ENCODE measurements around the gene GTF3C1.

Gene GTF3C1

DNA sequence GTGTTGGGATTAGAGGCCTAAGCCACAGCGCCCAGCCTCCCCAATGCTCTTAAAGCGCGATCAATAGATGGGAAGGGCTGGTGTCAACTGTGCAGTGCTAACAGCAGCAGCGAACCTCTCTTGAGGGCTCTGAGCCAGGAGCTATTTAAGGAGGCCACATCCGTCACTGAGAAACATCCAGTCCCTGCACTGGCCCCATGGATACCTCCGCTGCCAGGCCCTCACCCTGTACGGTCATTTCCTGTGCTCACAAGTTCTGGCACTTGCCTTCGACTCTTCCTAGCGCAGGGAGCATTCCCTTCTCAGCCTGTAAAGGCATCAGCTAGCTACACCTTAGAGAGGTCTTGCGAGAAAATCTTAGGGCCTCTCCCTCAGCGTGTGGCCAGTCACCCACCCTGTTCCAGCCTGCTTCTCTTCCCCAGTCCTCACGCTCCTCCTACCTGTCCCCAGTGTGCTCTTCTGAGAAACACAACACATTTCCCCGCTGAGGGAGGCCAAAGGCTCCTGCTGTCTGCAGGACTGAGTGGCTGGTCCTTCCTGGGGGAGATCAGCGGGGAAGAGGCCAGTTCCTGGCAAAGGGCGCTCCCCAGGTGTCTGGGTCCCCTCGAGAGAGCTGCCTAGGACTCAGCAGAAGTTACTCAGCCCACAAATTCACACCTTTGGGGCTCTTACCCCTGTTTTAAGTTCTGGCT lies 28.6 kb downstream of the GTF3C1 start:
- DNase-seq (ENCODE audit: low read depth in 2 of 2) = no peak

DNA sequence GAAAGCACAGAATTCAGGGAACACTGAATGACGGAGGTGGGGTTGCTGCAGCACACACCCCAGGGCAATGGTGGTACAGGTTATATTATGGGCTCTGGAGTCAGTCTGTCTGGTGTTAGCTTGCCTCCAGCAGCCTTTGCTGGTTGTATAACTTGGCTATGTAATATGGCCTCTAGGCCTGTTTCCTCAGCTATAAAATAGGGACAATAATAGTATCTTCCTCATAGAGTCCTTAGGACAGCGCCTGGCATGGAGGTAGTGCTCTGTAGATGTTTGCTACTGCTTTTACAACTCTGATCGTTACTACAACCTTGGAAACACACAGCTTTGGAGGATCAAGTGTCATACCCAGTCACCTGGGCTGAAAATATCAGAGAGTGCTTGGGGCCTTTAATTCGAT lies 31.5 kb downstream of the GTF3C1 start:
- DNase-seq (ENCODE audit: low read depth in 2 of 2) = no peak

DNA sequence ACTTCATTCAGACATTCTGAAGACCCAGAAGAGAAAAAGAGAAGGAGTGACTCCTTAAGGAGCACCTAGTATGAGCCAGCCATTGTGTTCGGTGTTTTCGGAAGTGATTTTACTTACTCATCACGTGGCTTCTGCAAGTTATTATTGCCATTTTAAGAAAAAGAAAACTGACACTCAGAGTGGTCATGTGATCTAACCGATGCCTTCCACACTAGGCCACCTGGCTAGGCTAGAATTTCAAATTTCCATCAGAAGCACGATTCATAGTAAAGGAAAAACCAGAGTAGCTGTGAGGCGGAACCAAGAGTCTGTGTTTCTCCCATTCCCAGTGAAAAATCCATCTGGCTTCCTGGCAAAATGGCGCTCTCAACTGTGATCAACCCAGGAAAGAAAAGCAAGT lies 32.0 kb downstream of the GTF3C1 start:
- DNase-seq (ENCODE audit: low read depth in 2 of 2) = no peak

DNA sequence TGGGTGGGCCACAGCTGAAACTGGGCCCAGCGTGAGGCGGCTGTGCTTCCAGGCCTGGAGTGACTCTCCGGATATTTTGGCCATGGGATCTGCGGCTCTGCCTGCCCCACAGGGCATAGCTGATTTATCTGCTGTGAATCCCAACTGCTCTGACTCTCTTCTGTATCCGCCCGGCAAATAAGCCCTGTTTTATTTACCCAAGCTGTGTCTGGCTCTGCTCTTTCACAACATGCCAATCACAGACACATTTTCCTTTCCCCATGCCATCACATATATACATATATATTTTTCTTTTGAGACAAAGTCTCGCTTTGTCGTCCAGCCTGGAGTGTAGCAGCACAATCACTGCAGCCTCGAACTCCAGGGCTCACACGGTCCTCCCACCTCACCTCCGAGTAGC lies 33.3 kb downstream of the GTF3C1 start:
- no peak for DNase-seq (ENCODE audit: low read depth in 2 of 2)

DNA sequence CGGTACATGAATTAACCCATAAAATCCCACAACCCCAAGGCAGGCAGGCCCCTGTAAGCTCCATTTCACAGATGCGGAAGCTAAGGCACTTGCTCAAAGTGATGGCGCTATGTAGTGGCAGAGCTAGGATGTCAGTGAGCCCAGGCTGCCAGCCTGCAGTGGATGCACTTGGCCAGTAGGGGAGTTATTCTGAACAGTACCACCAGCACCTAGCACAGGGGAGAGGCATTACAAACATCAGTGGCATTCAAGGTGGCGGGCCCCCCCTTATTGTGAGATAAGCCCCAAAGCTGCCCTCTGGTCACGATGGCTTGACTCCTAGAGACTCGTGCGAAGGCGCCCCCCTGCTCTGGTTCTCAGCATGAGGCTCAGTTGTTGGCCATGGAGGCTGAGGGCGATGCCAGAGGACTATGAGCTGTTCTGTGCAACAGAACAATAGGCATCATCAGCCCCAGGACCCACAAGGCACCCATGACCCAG lies 33.8 kb downstream of the GTF3C1 start:
- DNase-seq (ENCODE audit: low read depth in 2 of 2) = no peak

GRCh38 chr16:27514806-27515205 lies 34.9 kb downstream of the GTF3C1 start:
- DNase-seq (ENCODE audit: low read depth in 2 of 2) = no peak

GRCh38 chr16:27511657-27512448 lies 37.9 kb downstream of the GTF3C1 start:
- DNase-seq (ENCODE audit: low read depth in 2 of 2) = no peak

DNA sequence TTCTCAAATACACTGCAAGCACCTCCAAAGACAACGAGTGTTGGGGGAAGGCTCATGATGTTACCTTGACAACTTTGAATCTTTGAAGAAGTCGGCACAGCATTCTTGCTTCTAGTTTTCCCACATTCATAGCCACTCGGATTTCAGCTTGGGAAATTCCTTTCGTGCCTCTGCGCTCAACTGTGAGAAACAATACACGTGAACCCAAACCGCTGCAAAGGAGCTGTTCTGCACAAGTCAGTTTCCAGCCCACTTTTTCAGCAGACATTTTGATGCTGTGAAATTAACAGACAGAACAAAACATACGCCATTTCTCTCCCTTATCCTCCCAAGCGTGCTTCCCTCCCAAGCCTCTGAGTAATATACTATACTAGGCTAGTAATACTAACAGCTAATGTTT lies 41.2 kb downstream of the GTF3C1 start:
- DNase-seq (ENCODE audit: low read depth in 2 of 2) = no peak

DNA sequence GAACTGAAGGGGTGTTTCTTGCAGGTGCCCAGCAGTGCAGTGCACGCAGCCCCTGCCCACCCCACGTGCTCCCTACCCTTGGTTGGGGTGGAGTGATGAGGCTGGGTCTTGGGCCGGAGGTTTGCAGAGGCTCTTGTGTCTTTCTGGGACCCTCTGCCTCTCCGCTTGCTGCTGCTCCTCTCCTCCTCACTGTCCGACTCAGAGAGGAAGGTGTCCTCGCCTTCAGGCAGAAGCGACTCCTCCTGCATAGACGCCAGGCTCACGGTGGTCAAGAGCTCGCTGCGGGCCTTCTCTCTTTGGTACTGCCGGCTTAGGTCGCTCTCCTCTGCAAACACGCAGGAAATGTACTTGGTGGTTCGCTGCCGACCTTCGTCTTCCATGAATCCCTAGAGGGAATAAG lies 42.9 kb downstream of the GTF3C1 start:
- DNase-seq (ENCODE audit: low read depth in 2 of 2) = no peak

- no peak for DNase-seq (ENCODE audit: low read depth in 2 of 2)
These were observed 44.1 kb downstream of the GTF3C1 start for GRCh38 chr16:27505297-27506236.

- DNase-seq (ENCODE audit: low read depth in 2 of 2) = no peak
These were observed 46.1 kb downstream of the GTF3C1 start for GRCh38 chr16:27503662-27504061.

DNA sequence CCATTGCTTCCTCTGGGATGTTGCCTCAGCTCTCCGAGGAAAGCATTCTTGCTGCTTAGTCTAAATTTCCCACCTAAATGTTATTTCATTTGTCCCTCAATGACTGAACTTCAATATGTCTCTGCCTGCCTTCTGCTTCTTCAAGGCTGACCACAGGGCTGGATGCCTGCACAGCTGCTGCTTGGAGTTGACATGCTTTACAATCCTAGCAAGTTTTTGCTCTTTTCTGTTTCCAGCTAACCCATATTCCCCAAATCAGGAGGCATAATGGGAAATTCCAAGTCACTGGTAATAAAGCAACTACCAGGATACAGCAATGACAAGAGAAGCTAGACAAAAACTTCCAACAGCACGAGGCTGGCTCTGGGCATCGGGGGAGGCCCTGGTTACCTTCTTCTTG lies 48.9 kb downstream of the GTF3C1 start:
- no peak for DNase-seq (ENCODE audit: low read depth in 2 of 2)

- no peak for DNase-seq (ENCODE audit: low read depth in 2 of 2)
These were observed 50.1 kb downstream of the GTF3C1 start for GRCh38 chr16:27499659-27500055.

- no peak for DNase-seq (ENCODE audit: low read depth in 2 of 2)
These were observed 50.6 kb downstream of the GTF3C1 start for GRCh38 chr16:27498916-27499658.

DNA sequence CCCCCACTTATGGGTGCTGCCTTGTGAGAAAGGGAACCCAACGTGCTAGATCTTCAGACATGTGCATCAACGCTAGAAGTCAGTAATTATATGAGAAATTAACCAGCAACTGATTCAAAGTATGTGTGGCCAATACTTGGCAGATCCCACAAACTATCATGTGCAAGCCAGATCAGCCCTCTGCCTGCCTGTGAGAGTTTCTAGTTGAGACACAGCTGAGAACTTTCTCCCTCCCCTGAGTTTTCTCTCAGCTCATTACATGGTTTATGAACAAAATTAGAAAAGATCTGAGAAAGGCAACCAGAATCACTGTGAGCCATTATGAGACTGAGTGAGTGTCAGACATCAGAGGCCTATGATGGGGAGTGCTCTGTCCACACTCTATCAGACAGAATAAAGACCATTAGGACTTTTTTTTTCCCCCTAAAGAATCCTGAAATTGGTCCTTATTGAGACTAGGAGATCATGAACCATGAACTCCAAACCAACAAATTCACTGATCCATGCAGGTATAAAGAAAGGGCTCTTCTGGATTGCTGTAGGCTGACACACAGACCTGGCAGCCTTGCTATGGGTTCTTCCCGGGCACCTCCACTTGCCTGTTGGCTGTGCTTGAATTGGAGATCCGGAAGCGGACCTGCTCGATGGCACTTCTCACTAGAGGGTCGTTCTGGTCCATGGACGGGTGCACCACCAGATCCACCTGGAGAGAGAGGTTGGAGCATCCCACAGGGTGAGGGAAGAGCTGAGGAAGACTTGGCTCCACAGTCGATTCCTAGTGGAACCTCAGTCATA lies 51.5 kb downstream of the GTF3C1 start:
- no peak for DNase-seq (ENCODE audit: low read depth in 2 of 2)

- DNase-seq (ENCODE audit: low read depth in 2 of 2) = no peak
These were observed 54.5 kb downstream of the GTF3C1 start for GRCh38 chr16:27495191-27495590.

GRCh38 chr16:27492588-27492979 lies 57.1 kb downstream of the GTF3C1 start:
- DNase-seq (ENCODE audit: low read depth in 2 of 2) = no peak

DNA sequence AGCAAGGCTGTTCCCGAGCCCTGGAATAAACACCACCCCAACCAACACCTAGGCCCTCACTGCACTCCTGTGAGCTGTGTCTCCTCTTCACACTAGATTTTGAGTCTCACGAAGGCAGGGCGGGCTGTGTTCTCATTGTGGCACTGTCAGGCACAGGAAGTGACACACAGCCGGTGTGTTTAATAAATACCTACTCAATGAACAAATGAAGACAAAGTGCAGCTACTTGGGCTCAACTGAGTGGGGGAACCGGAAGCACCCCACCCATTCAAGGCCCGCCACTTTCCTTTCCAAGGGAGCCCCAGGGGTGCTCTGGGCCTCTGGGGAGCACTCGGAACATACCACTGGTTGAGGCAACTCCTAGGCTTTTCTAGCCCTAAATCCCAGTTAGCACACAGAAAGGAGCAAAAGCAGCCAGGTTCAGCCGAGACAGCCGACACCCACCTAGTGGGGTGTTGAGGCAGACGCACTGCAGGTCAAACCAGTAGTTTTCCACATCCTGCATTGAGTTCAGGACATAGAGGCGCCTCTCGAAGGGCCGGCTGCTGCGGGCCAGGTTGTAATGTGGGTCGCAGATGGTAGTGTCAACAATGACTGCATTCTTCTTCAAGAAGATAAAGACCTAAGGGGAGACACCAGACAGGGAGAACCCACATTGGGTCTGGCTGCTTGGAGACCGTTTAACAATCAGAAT lies 57.7 kb downstream of the GTF3C1 start:
- no peak for DNase-seq (ENCODE audit: low read depth in 2 of 2)

DNA sequence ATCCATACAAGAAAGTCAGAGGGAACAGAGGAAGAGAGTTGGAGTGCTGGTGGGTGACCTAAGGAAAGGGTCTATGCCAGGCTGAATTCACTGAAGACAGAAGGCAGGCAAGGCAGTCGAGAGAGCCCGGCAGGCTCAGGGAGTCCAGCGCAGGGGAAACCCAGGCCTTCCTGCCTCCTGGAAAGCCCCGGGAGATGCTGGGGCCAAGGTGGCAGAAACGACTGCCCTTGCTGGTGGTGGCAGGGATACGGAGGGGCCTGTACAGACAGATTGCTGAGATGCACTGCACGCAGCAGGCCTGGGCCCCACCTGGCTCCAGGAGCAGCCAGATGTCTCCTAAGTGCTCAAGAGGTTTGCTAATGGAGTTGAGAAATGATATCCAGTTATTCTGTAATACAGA lies 59.8 kb downstream of the GTF3C1 start:
- no peak for DNase-seq (ENCODE audit: low read depth in 2 of 2)

- DNase-seq (ENCODE audit: low read depth in 2 of 2) = no peak
These were observed 60.3 kb downstream of the GTF3C1 start for GRCh38 chr16:27489421-27489820.
